HS-5 (cell line): ENCODE data around the gene ATP1B4.
"Not testable (repeated sequence)": the region's sequence is repeated elsewhere in the genome, so short reads cannot be mapped to it uniquely, and the experiment has no call there.

Source experiments
- DNase-seq: peaks from one replicate; pipeline ENCODE4 v3.0.0-alpha.2; 2012; ENCODE audit warnings: low read depth

The ATP1B4 gene

GRCh38 chrX:120361764-120362305 lies at the start of gene ATP1B4:
TSS of gene ATP1B4 (plus strand) at chrX:120362089. CDS start at chrX:120362169, 80 bp downstream.
- DNase-seq: no peak

GRCh38 chrX:120315776-120316175 lies 46.1 kb upstream of the ATP1B4 start:
- no peak for DNase-seq

- peak; percentile 5 for DNase-seq
These were observed 45.2 kb upstream of the ATP1B4 start for GRCh38 chrX:120316587-120317283.

- no peak for DNase-seq
These were observed 43.5 kb upstream of the ATP1B4 start for GRCh38 chrX:120318411-120318810.

- no peak for DNase-seq
These were observed 40.2 kb upstream of the ATP1B4 start for GRCh38 chrX:120321520-120322281.

- DNase-seq: no peak
These were observed 30.8 kb upstream of the ATP1B4 start for GRCh38 chrX:120331116-120331515.

GRCh38 chrX:120332394-120332793 lies 29.5 kb upstream of the ATP1B4 start:
- no peak for DNase-seq

GRCh38 chrX:120334151-120334550 lies 27.7 kb upstream of the ATP1B4 start:
- no peak for DNase-seq

GRCh38 chrX:120334603-120335002 lies 27.3 kb upstream of the ATP1B4 start:
- no peak for DNase-seq

- DNase-seq: no peak
These were observed 26.6 kb upstream of the ATP1B4 start for GRCh38 chrX:120335289-120335688.

- DNase-seq: no peak
These were observed 25.0 kb upstream of the ATP1B4 start for GRCh38 chrX:120336899-120337298.

GRCh38 chrX:120344566-120344965 lies 17.3 kb upstream of the ATP1B4 start:
- DNase-seq: not testable (repeated sequence)

GRCh38 chrX:120350450-120351138 lies 11.3 kb upstream of the ATP1B4 start:
- no peak for DNase-seq

- no peak for DNase-seq
These were observed 5.8 kb upstream of the ATP1B4 start for GRCh38 chrX:120356084-120356483.

GRCh38 chrX:120357186-120357585 lies 4.7 kb upstream of the ATP1B4 start:
- no peak for DNase-seq

GRCh38 chrX:120358737-120359456 lies 3.0 kb upstream of the ATP1B4 start:
- DNase-seq: no peak

GRCh38 chrX:120365320-120365719 lies 3.4 kb downstream of the ATP1B4 start:
- DNase-seq: no peak

GRCh38 chrX:120365968-120366367 lies 4.1 kb downstream of the ATP1B4 start:
- no peak for DNase-seq

GRCh38 chrX:120366794-120367193 lies 4.9 kb downstream of the ATP1B4 start:
- DNase-seq: no peak

- no peak for DNase-seq
These were observed 5.7 kb downstream of the ATP1B4 start for GRCh38 chrX:120367402-120368109.

GRCh38 chrX:120372667-120373370 lies 10.9 kb downstream of the ATP1B4 start:
- no peak for DNase-seq
